LoVo (cell line): ENCODE measurements around the gene CYP39A1.

Experiments used
- DNase-seq: peaks from one replicate; pipeline ENCODE4 v3.0.0-alpha.2; 2016; ENCODE audit warnings: low spot score

Gene CYP39A1

DNA sequence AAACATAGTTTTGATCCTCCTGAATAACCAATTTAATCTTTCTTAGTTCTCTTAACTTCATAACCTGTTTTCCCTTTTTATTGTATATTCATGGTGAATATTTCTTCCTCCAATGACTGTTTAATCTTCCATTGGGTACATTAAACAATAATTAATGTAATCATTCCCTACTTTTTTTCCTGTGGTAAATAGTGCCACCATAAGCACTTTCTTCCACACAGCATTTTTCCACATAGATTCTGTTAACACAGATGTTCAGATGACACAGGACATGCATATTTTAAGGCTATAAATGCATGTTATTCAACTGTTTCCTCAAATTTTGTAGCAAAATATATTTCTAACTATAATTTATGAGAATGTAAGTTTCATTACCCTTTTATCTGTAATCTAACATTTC lies 61.9 kb downstream of the CYP39A1 start:
- DNase-seq = no peak

DNA sequence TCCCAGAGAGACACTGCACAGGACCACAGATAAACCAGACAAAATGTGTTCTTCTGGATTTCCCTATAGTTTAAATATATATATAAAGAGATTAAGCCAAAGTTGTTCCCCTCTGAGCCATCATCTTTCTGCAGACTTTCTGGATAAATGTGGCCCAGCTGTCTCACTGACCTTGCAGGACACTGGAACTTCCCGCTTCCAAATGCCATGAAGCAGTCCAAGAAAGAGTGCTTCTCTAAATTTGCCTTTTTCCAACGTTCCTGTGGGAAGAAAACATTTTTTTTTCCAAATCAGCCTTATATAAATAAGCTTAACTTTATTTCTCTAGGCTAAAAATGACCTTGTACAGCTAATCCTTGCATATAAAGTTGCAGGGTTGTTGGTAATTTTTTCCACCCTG lies 65.7 kb downstream of the CYP39A1 start:
- no peak for DNase-seq

DNA sequence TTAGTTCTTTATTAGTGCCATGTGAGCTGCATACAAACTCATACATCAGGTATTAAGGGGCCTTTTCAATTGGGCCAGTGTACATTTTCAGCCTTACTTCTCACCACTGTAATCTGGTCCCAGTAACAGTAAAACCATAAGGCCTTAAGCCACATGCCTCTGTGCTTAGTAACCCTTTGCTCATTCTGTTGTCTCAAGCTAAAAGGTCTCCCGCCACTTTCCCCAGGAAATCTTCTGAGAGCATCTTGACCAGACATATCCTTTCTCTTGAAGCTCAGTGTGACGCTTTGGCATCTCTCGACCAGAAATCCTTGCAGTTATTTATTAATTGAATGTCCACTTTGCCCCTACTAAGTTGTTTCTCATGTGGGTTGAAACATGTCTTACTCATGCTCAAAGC lies 68.0 kb downstream of the CYP39A1 start:
- no peak for DNase-seq

DNA sequence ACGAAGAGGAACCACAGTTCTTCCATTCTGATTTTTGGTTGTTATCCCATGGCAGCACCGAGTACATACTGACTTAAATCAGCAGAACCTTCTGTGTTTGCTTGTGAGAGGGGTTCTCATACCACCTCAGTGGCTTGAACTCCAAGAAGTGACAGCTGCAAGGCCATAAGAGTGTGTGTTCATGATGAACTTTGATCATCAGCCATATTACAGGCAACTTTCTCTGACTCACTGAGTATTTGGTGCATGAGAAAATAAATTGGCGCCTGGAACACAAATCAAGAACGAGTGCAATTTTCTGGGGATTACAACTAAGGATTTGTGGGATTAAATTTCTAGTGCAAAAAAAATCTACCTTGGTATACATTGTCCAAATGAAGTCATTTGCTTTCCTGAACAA lies 68.9 kb downstream of the CYP39A1 start:
- DNase-seq = no peak

DNA sequence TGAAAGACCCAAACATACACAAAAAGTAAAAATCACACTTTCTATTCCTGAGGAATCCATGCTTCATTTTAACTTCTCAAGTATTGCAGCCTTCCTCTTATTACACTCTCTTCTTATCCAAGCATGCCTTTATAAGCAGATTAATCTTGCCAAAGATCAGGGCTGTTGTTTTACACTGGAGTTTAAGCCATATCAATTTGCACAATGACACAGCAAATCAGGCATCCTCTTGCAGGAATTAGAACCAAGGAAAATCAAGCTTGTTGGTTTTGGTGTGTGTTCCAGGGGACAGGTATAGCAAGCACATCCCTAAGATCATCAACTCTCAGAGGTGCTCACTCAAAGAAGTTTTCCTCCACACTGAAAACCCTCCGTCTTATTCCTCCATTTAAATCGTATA lies 69.5 kb downstream of the CYP39A1 start:
- DNase-seq = no peak

DNA sequence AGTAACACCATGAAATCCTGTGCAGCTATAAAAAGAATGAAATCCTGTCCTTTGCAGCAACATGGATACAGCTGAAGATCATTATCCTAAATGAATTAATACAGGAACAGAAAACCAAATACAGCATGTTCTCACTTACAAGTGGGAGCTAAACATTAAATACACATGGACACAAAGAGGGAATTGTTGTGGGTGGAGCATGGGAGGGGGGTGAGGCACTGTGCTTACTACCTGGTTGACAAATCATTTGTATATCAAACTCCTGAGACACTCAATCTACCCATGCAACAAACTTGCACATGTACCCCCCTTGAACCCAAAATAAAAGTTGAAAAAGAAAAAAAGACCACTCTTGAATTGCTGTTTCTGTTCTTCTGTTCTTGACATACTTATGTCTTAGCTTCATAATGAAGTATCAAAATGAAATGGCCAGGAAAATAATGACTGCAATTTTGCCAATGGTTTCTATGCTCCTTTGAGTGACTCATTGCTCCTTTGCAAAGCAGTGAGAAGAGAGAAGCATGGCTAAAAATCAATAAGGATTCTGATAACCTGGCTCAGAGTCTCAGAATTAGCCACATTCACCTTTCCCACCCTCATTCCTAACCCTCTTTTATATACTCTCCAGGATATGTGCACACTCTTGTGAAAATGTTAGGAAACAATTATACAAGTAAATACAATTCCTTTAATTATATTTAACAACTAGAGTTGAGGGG lies 71.0 kb downstream of the CYP39A1 start:
- DNase-seq = no peak

DNA sequence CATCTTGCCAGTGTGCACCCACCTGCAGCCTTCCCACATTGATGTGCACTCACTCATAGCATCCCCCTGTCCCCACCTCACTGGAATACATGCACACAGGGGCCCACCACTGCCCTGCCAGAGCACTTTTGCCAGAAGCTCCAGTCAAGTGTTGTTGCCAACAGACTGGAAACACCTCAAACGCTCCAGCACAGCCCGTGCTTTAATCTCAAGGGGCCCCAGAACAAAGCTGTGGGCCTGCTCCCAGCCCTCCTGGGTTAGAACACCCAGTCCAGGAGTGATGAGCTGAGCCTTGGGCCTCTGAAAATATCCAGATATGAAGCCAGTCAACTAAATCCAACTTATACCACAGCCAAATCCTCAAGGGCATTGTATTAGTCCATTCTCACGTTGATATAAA lies 77.1 kb downstream of the CYP39A1 start:
- no peak for DNase-seq

DNA sequence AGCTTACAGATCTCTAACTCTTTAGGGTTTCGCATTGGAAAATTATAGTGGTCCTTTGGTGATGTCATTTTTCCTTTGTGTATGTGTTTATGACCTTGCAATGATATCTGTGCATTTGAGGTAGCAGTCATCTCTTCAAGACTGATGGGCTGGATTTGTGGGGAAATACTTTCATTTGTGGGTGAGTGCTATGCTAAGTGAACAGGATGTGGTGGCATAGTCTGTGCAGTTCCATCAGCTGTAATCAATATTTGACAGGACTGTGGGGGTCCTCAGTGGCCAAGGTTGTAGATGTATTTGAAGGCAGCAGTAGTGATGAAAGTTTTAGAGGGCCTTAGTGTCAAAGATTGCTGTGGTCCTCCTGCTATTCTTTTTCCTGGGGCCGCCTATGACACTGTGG lies 79.5 kb downstream of the CYP39A1 start:
- DNase-seq = no peak

DNA sequence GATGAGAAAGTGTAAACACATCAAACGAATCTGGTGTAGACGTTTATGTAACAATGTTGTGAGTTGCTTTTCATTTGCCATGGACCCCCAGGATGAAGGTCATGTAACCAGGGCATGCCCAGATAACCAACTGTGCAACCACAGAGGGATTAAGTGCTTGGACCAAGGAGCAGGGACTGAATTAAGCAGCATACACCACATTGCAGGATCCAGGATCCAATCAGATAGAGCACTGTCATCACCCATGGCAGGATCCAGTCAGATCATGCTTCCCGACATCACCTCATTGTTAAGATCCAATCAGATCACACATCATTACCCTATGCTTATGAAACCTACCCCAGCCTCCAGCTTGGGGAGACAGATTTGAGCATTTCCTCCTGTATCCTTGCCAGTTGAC lies 87.1 kb downstream of the CYP39A1 start:
- no peak for DNase-seq

DNA sequence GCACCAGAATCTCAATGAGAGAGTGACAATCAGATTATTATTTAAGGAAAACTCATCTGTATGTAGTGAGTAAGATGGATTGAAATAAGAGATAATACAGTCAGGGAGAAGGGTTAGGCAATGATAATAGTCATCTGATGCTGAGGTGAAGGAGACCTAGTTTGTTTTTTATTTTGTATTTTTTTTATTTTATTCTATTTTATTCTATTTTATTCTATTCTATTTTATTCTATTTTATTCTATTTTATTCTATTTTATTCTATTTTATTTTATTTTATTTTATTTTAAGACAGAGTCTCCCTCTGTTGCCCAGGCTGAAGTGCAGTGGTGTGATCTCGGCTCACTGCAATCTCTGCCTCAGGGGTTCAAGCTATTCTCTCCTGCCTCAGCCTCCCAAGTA lies 88.7 kb downstream of the CYP39A1 start:
- DNase-seq = no peak

DNA sequence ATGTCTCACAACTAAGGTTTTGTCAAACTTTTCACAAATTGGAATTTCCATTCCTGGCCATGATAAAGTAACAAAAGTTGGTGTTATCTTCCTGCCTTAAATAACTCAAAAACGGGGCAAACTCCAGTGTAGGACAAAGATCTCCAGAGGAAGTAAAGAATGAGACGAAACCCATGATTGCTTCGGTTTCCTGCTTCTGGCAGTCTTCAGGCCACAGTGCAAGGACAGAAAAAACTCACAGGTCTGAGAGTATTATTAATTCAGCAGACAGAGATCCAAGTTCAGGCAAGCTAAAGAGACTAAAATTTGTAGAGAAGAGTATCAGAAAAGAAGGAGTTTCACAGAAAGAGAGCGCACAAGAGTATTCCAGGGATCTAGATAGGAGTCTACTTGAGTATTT lies 96.6 kb downstream of the CYP39A1 start:
- DNase-seq = no peak

DNA sequence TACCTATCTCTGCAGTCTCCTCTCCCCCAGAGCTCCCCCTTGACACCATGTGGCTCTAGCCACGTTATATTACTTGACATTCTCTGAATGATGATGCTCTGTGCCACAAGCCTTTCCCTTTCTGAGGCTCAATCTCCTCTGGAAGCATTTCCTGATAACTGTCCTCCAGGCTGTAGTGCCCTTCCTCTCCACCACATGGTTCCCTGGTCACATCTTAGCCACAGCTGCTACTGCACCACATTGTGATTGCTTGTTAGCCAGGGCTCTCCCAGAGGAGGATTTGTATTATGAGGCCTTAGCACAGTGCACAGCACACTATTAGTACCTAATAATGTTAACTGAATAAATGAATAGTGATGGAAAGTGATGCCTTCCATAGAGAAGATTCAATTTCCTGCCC lies 97.5 kb downstream of the CYP39A1 start:
- no peak for DNase-seq

DNA sequence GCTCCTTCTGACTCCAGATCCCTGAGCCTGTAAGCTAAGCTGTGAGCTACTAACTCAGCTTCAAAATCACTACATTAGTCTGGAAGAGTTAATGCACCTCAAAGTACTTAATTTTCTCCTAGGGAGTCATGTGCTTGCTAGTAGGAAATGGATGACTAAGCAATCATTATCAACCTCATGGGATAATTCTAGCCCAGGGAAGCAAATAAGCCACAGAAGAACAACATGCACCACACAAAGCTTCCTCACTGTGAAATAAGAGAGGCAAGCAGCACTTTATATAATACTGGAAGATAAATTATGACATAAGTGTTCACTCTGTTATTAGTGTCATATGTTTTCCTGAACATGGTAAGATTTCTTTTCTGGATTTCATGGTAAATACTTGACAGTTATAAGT lies 103.5 kb downstream of the CYP39A1 start:
- no peak for DNase-seq

DNA sequence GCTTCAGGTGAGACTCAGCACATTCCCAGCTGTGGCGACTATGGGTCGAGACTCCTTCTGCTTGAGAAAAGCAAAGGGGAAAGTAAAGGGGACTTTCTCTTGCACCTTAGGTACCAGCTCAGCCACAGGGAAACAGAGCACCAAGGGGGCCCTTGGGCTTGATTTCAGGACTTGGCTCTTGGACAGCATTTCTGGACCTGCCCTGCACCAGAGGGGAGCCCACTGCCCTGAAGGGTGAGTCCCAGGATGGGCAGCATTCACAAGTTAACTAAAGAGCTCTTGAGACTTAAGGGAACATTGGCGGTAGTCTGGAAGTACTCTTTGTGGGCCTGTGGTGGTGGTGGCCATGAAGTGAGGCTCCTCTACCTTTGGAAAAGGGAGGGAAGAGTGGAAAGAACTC lies 111.1 kb downstream of the CYP39A1 start:
- DNase-seq = no peak

DNA sequence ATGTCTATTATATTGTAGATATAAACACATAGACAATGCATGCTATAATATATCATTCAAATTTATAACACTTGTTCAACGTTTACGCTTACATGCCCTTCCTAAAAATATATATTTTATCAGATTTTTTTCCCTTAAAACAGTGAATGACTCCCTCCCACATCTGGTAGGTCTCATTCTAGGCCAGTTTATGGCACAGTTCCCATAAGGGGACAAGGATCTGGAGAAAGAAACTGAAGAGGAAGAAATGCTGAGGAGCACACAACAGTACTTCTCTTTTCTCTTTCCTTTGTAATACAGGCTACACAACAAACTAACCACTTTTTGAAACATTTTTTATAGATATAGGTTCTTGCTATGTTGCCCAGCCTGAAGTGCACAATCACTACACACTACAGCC lies 112.8 kb downstream of the CYP39A1 start:
- no peak for DNase-seq

DNA sequence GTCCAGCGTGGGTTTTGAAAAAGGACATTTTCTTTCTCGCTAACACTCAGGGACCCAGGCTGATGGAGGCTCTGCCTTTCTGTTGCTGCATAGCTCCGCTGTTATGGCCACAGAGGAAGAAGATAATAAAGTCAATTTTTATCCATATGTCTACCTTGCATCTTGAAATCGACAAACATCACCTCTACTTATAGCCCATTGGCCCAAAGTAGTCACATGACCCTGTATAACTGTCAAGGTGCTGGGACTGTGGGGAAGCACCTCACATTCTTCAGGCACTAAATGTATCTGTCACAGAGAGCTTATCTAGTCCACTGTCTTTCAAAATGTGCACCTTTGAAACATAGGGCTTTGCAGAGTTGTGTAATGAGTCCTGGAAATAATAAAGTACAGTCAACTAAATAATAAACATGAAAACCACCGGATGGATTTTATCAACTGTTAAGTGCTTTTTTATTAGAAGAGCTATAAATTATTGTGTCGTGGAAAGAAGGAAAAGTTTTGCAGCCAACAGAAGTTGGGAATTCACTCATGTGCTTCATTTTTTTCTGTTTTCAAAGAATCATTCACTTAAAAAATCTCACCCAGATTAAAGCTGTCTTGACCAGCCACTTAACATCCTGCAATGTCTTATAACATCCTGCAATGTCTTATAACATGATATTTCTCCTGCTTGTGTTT lies 113.7 kb downstream of the CYP39A1 start:
- no peak for DNase-seq

DNA sequence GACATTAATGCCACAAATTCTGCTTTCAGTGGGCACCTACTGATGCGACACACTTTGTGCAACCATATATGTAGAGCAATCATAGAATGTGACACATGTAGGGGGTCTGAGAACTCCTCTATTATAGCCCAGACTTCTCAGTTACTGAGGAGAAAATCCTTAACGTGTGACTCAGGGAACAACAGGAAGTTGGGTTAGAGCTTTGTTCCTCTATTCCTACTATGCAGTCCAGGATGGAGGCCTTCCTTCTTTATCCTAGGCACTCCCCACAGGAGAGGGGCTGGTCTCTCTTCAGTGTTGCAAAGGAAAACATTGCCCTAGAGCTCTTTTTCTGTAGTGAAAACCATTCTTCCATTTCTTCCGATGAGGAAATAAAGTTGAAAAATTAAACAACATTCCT lies 121.7 kb downstream of the CYP39A1 start:
- no peak for DNase-seq

DNA sequence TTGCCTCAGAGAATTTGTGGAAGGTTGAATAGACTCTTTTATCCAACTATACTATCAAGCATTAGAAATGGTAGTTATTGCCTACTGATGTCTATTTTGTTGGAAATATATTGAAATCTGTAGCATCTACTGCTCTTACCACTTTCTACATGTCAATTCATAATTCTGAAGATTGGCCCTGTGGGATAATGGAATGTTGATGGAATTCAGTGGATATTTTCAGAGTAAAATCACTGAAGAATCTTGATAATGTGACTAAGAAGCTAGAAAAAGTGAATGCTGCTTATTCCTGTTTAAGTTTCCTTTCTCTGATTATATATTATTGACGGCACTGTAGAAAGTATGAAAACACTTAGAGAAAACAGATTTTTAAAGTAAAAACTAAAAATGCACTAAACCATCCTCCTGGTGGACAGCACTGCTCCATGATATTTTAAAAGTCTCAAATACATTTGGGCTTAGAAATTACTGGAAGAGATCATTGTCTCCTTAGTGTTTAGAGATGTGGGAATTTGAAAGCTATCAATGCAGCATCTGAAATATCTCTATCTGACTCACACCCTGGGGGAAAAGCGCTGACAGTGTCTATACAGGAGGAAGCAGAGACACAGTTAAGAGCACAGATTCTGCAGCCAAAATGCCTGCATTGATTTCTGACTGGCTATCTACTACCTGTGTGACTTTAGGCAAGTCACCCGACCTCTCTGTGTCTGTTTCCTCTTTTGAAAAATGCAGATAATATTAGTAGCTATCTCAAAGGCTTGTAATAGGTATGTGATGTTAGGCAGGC lies 123.5 kb downstream of the CYP39A1 start:
- DNase-seq = no peak

DNA sequence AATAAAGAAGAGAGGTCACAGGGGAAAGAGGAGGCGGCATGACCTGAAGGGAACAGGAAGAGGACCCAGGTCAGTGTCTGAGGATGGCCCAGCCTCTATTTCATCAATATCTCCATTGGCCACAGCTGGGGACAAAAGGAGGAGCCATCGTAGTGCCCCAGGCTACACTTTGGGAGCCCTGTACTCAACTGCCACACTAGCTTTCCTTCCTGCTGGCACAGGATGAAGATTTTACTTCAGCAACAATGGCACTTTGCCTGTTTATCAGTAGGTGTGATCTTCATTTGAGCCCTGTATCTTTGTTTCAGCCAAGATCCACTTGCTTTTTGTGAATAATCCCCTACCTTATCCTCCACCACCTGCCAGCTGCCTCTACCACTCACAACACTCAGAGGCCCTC lies 126.0 kb downstream of the CYP39A1 start:
- no peak for DNase-seq

DNA sequence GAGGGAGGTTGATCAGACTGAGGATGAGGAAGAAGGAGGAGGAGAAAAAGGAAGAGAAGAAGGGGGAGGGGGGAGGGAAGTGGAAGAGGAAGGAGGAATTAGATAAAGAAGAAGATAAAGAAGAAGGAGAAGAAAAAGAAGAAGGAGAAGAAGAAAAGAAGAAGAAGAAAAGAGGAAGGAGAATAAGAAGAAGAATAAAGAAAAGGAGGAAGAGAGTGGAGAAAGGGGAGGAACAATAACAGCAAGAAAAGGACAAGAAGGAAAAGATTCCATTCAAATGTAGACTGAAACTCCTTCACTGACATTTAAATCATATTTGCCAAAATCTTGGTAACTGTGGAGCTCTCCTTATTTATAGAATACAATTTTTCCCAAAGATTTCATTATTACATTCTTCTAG lies 127.0 kb downstream of the CYP39A1 start:
- DNase-seq = no peak

DNA sequence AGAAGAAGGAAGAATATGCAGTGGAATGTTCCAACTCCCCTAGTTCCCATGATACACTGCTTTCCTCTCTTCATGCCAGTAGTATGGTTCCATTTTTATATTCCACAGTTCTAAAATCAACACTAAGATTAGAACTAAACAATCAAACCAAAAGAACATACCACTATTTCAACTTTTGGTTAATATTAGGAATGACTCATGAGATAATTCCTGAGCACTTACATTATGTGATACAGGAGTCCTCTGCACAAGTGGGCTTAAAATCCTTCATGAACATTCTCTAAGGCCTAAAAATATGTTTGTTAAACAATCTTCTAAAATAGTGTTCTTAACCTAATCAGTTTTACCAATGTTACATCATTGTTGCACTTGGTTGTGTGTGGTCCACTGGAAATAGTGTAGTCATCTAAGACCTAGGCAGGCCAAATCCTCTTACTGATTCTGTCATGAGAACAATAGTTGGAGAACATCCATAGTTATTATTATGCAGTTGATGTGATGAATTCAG lies 131.1 kb downstream of the CYP39A1 start:
- no peak for DNase-seq

DNA sequence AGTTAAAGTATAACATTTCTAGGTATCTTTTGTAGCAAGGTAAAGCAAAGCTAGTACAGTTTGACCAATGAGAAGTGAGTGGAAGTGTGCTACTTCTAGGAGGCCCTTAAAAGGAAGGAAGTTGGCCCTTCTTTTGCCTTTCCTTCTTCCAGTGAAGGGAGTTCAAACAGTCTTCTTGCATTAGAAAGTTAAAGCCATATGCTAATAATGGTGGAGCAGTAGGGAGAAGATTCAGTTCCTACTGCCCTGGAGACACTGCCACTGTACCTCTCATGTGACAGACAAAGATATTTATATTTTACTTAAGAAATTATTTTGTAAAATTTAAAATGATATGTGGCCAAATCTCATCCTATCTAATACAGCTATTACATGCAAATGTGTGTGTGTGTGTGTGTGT lies 135.4 kb downstream of the CYP39A1 start:
- no peak for DNase-seq

DNA sequence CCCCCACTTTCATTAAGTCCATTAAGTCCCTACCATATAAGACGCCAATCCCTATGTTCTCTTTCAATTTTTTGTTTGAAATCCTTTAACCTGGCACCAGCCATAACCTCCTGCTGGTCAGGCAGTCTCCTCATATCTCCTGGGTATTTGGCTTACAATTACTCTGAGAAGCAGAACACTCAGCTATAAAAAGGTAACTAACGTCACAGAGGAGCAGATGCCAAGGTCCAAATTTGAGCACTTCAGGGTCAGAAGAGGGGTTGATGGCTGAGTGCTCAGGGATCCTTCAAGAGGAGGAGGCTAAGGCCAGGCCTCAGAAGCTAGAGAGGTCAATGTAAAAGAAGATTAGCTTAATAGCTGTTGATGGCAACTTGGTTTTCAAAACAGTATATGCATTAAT lies 139.1 kb downstream of the CYP39A1 start:
- no peak for DNase-seq
